Endothelial cell of umbilical vein (primary cell): ENCODE measurements around the gene RMND5A.

ENCODE experiments used
- EZH2 ChIP-seq: IDR thresholded peaks from 2 replicates; pipeline ENCODE4 v1.6.1; 2012; ENCODE audit warnings: borderline replicate concordance, low read depth, mild to moderate bottlenecking, moderate library complexity, low read length, inconsistent platforms; ENCODE audit not compliant: severe bottlenecking
- POLR2A ChIP-seq: IDR thresholded peaks from 2 replicates; pipeline ENCODE4 v1.6.1; 2012; ENCODE audit warnings: low read depth, mild to moderate bottlenecking, control low read depth, low read length
- POLR2AphosphoS5 ChIP-seq: IDR thresholded peaks from 2 replicates; pipeline ENCODE4 v1.6.1; 2012; ENCODE audit warnings: low read depth, mild to moderate bottlenecking, control low read depth, low read length, moderate library complexity; ENCODE audit not compliant: insufficient read depth
- TF ChIP-seq, protein P1 (sequence below), 2 donors: IDR thresholded peaks; 1 replicate in 1 of 2; 2 replicates in 1 of 2; pipeline ENCODE4 v1.5.1; 2011; ENCODE audit warnings: low read length in 2 of 2, mild to moderate bottlenecking in 2 of 2, moderate library complexity in 2 of 2, control low read depth in 1 of 2, inconsistent platforms in 1 of 2, low read depth in 1 of 2; ENCODE audit not compliant: insufficient read depth in 1 of 2; ENCODE audit errors: extremely low read depth in 1 of 2

GRCh38 chr2:86793752-86794151 lies 73.7 kb downstream of the RMND5A start:
- TF ChIP-seq, protein P1, sequence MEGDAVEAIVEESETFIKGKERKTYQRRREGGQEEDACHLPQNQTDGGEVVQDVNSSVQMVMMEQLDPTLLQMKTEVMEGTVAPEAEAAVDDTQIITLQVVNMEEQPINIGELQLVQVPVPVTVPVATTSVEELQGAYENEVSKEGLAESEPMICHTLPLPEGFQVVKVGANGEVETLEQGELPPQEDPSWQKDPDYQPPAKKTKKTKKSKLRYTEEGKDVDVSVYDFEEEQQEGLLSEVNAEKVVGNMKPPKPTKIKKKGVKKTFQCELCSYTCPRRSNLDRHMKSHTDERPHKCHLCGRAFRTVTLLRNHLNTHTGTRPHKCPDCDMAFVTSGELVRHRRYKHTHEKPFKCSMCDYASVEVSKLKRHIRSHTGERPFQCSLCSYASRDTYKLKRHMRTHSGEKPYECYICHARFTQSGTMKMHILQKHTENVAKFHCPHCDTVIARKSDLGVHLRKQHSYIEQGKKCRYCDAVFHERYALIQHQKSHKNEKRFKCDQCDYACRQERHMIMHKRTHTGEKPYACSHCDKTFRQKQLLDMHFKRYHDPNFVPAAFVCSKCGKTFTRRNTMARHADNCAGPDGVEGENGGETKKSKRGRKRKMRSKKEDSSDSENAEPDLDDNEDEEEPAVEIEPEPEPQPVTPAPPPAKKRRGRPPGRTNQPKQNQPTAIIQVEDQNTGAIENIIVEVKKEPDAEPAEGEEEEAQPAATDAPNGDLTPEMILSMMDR (IDR thresholded peaks at IDR 0.05; ENCODE audit: extremely low read depth in 1 of 2, insufficient read depth in 1 of 2, low read depth in 1 of 2, low read length in 2 of 2) = no peak
- TF ChIP-seq EZH2 = no peak
- TF ChIP-seq POLR2AphosphoS5 = no peak
- TF ChIP-seq POLR2A = no peak
